Myometrial cell (primary cell): Measurements from ENCODE around the gene APOB. TPM values are rescaled to one million over a fixed set of nuclear protein-coding genes. Genes with fewer than 3 reads are reported as not detected.

Source experiments
- total RNA-seq: library from RNA; depleted of rRNA; stranded (reverse); fragments of >200 nt; gene quantifications from 2 replicates; pipeline ENCODE4 v1.2.3, GENCODE V29; 2015

APOB gene, protein sequence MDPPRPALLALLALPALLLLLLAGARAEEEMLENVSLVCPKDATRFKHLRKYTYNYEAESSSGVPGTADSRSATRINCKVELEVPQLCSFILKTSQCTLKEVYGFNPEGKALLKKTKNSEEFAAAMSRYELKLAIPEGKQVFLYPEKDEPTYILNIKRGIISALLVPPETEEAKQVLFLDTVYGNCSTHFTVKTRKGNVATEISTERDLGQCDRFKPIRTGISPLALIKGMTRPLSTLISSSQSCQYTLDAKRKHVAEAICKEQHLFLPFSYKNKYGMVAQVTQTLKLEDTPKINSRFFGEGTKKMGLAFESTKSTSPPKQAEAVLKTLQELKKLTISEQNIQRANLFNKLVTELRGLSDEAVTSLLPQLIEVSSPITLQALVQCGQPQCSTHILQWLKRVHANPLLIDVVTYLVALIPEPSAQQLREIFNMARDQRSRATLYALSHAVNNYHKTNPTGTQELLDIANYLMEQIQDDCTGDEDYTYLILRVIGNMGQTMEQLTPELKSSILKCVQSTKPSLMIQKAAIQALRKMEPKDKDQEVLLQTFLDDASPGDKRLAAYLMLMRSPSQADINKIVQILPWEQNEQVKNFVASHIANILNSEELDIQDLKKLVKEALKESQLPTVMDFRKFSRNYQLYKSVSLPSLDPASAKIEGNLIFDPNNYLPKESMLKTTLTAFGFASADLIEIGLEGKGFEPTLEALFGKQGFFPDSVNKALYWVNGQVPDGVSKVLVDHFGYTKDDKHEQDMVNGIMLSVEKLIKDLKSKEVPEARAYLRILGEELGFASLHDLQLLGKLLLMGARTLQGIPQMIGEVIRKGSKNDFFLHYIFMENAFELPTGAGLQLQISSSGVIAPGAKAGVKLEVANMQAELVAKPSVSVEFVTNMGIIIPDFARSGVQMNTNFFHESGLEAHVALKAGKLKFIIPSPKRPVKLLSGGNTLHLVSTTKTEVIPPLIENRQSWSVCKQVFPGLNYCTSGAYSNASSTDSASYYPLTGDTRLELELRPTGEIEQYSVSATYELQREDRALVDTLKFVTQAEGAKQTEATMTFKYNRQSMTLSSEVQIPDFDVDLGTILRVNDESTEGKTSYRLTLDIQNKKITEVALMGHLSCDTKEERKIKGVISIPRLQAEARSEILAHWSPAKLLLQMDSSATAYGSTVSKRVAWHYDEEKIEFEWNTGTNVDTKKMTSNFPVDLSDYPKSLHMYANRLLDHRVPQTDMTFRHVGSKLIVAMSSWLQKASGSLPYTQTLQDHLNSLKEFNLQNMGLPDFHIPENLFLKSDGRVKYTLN (N-terminal part only)
- not detected in 2 replicates for total RNA-seq

DNA sequence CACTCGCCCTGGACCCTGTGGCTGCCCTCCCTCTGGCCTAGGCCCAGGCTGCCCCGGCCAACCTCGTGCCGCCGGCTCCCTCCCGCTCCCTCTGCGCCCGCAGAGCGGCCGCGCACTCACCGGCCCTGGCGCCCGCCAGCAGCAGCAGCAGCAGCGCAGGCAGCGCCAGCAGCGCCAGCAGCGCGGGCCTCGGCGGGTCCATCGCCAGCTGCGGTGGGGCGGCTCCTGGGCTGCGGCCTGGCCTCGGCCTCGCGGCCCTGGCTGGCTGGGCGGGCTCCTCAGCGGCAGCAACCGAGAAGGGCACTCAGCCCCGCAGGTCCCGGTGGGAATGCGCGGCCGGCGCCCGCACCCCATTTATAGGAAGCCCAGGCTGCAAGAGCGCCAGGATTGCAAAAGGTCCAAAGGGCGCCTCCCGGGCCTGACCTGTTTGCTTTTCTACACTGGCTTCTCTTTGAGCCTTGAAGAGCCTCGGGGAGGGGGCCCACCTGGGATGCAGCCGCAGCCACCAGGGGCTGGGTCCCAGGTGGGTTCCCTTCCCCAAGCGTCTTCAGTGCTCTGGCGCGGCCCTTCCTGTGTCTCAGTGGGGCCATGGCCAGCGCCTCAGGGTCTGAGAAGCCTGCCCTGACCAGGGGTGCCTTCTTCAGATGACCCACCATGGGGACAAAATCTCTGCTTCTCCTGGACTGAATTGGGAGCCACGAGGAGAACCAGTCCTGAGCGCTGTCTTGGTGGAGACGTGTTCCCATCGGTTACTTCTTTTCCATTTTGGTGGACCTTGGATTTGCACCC, at the start of gene APOB:
TSS of gene APOB (minus strand) at position 330 of the 789 bp plus-strand sequence. CDS start at position 202, 128 bp downstream.

Other genes with a start within 250 kb of the APOB start
- gene LDAH, start 221.0 kb downstream of the APOB start, total RNA-seq = 13.5 and 19.1 TPM in 2 replicates
- gene TDRD15, start 79.9 kb upstream of the APOB start, total RNA-seq = not detected in 2 replicates